ENCODE results near the gene DOK6. TPM values are rescaled to one million over a fixed set of nuclear protein-coding genes. Genes with fewer than 3 reads are reported as not detected.

Gene DOK6
- total RNA-seq, 4 donors from 2014 or later, result 0.20 to 0.37 (median 0.30) TPM

GRCh38 chr18:69432847-69433246, 32.2 kb downstream of the DOK6 start:
- Histone ChIP-seq H3K27ac (no peak overlapping the region), H3K36me3 (no peaks in the 10 kb centered on the region), H3K4me1 (no peaks in the 10 kb centered on the region), H3K4me3 (no peak overlapping the region), H3K27me3 (no peaks in the 10 kb centered on the region), H3K9me3 (no peaks in the 10 kb centered on the region)
- TF ChIP-seq EP300 (IDR thresholded peaks at IDR 0.05; ENCODE audit: low read depth) (no peak), POLR2A (IDR thresholded peaks at IDR 0.05) (no peak), POLR2AphosphoS5 (IDR thresholded peaks at IDR 0.05) (no peak), CTCF (IDR thresholded peaks at IDR 0.05) (no peak)
- DNase-seq, result no peak
- in situ Hi-C loops (cut with MboI; ENCODE audit: low pct_ligation_motif_present in 1 of 4, low pct_unique_long_range_greater_than_20kb in 1 of 4, low sequenced_read_pairs in 3 of 4) (no loop called here), intact Hi-C loops (cut with DNase I; ENCODE audit: low total_unique reads) (no loop called here)

- H3K27me3 ChIP-seq, result no peaks in the 10 kb centered on the region
- no peaks in the 10 kb centered on the region for H3K36me3 ChIP-seq
- 78 to 87% methylated on average over 2 of the region's 2 CpGs for WGBS, 2 donors (ENCODE audit: low coverage in 1 of 2)
- H3K4me3 ChIP-seq, result no peak overlapping the region
- intact Hi-C loops (cut with DNase I; ENCODE audit: low total_unique reads) (no loop called here), in situ Hi-C loops (cut with MboI; ENCODE audit: low pct_ligation_motif_present in 1 of 4, low pct_unique_long_range_greater_than_20kb in 1 of 4, low sequenced_read_pairs in 3 of 4) (no loop called here)
- no peaks in the 10 kb centered on the region for H3K4me1 ChIP-seq
- no peak overlapping the region for H3K27ac ChIP-seq
- TF ChIP-seq CTCF (IDR thresholded peaks at IDR 0.05), result no peak
- TF ChIP-seq POLR2AphosphoS5 (IDR thresholded peaks at IDR 0.05), result no peak
- no peak for TF ChIP-seq EP300 (IDR thresholded peaks at IDR 0.05; ENCODE audit: low read depth)
- no peak for TF ChIP-seq POLR2A (IDR thresholded peaks at IDR 0.05)
- peaks cover 0 to 7% of the 10 kb centered on the region in 2 donors for H3K9me3 ChIP-seq
- DNase-seq, result no peak
These were observed 34.3 kb downstream of the DOK6 start for GRCh38 chr18:69435000-69435399.

GRCh38 chr18:69444221-69444620, 43.5 kb downstream of the DOK6 start:
- intact Hi-C loops (cut with DNase I; ENCODE audit: low total_unique reads) (no loop called here), in situ Hi-C loops (cut with MboI; ENCODE audit: low pct_ligation_motif_present in 1 of 4, low pct_unique_long_range_greater_than_20kb in 1 of 4, low sequenced_read_pairs in 3 of 4) (no loop called here)
- Histone ChIP-seq H3K36me3 (no peaks in the 10 kb centered on the region), H3K4me3 (no peak overlapping the region), H3K4me1 (no peaks in the 10 kb centered on the region), H3K27me3 (no peaks in the 10 kb centered on the region), H3K27ac (no peak overlapping the region), H3K9me3 (peaks cover 0 to 3% of the 10 kb centered on the region in 2 donors)
- no peak for DNase-seq
- 76 to 82% methylated on average over 4 of the region's 4 CpGs for WGBS, 2 donors (ENCODE audit: low coverage in 1 of 2)
- TF ChIP-seq EP300 (IDR thresholded peaks at IDR 0.05; ENCODE audit: low read depth), result no peak
- no peak for TF ChIP-seq CTCF (IDR thresholded peaks at IDR 0.05)
- no peak for TF ChIP-seq POLR2AphosphoS5 (IDR thresholded peaks at IDR 0.05)
- TF ChIP-seq POLR2A (IDR thresholded peaks at IDR 0.05), result no peak

GRCh38 chr18:69447886-69448285, 47.2 kb downstream of the DOK6 start:
- Histone ChIP-seq H3K27me3 (no peaks in the 10 kb centered on the region), H3K27ac (no peak overlapping the region), H3K9me3 (no peaks in the 10 kb centered on the region), H3K4me1 (no peaks in the 10 kb centered on the region), H3K36me3 (no peaks in the 10 kb centered on the region), H3K4me3 (no peak overlapping the region)
- DNase-seq, result no peak
- 89 to 93% methylated on average over 1 of the region's 1 CpG for WGBS, 2 donors (ENCODE audit: low coverage in 1 of 2)
- in situ Hi-C loops (cut with MboI; ENCODE audit: low pct_ligation_motif_present in 1 of 4, low pct_unique_long_range_greater_than_20kb in 1 of 4, low sequenced_read_pairs in 3 of 4), result no loop called here
- TF ChIP-seq POLR2A (IDR thresholded peaks at IDR 0.05) (no peak), POLR2AphosphoS5 (IDR thresholded peaks at IDR 0.05) (no peak), EP300 (IDR thresholded peaks at IDR 0.05; ENCODE audit: low read depth) (no peak), CTCF (IDR thresholded peaks at IDR 0.05) (no peak)
- intact Hi-C loops (cut with DNase I; ENCODE audit: low total_unique reads), result no loop called here

Data from transverse colon (tissue), 4 donors.